K562 (cell line): ENCODE measurements around the gene TREH. TPM values are rescaled to one million over a fixed set of nuclear protein-coding genes. Genes with fewer than 3 reads are reported as not detected.

Experiments used
- BHLHE40 ChIP-seq: IDR thresholded peaks from 2 replicates; pipeline ENCODE4 v1.6.1; 2011; ENCODE audit warnings: low read length, improper control_type of control experiment
- CBFA2T2 ChIP-seq: fragments of 450-650 bp; conservative IDR thresholded peaks from 2 replicates; pipeline ENCODE4 v1.6.1; 2017; ENCODE audit warnings: mild to moderate bottlenecking
- E2F5 ChIP-seq: sonication (generic); formaldehyde crosslinking; IDR thresholded peaks from 2 replicates; pipeline ENCODE4 v1.8.0; 2022; ENCODE audit warnings: mild to moderate bottlenecking, missing genetic modification reagents
- ETS2 ChIP-seq: IDR thresholded peaks from 2 replicates; pipeline ENCODE4 v1.6.1; 2016; ENCODE audit warnings: borderline replicate concordance, missing genetic modification characterization, mild to moderate bottlenecking, moderate library complexity, missing compliant biosample characterization; ENCODE audit not compliant: poor library complexity, severe bottlenecking
- FOXP1 ChIP-seq: sonication (generic); formaldehyde crosslinking; IDR thresholded peaks from 2 replicates; pipeline ENCODE4 v1.8.0; 2022; ENCODE audit warnings: mild to moderate bottlenecking, missing genetic modification reagents
- HEY1 ChIP-seq: fragments of 250-450 bp; sonication (Bioruptor Pico); IDR thresholded peaks from 2 replicates; pipeline ENCODE4 v1.5.0; 2020; ENCODE audit warnings: mild to moderate bottlenecking, moderate library complexity, borderline replicate concordance
- POLR2G ChIP-seq: fragments of 200-400 bp; formaldehyde crosslinking; IDR thresholded peaks from 2 replicates; pipeline ENCODE4 v1.6.1; 2017; ENCODE audit warnings: low read depth, mild to moderate bottlenecking, antibody characterized with exemption, low read length, moderate library complexity
- TEAD4 ChIP-seq, 2 experiments: sonication (generic) in 1 of 2; formaldehyde crosslinking in 1 of 2; IDR thresholded peaks; 2 replicates each; pipeline versions ENCODE4 v1.6.1 to v1.8.0; 2012 to 2022; ENCODE audit warnings: borderline replicate concordance in 1 of 2, inconsistent platforms in 1 of 2, low read length in 1 of 2, mild to moderate bottlenecking in 1 of 2, missing genetic modification reagents in 1 of 2
- TGIF2 ChIP-seq: sonication (generic); formaldehyde crosslinking; IDR thresholded peaks from 2 replicates; pipeline ENCODE4 v1.8.1; 2022; ENCODE audit warnings: mild to moderate bottlenecking, missing genetic modification reagents, moderate library complexity
- USF2 ChIP-seq: sonication (generic); formaldehyde crosslinking; IDR thresholded peaks from 2 replicates; pipeline ENCODE4 v1.5.0; 2020; ENCODE audit warnings: missing genetic modification reagents
- ZBTB8A ChIP-seq: fragments of 450-650 bp; IDR thresholded peaks from 2 replicates; pipeline ENCODE4 v1.6.1; 2018; ENCODE audit warnings: mild to moderate bottlenecking, moderate library complexity; ENCODE audit not compliant: partially characterized antibody
- ZC3H11A ChIP-seq: IDR thresholded peaks from 2 replicates; pipeline ENCODE4 v1.6.1; 2012; ENCODE audit warnings: low read depth, low read length, improper control_type of control experiment
- polyA plus RNA-seq, 8 experiments: library from polyadenylated mRNA; depleted of rRNA in 4 of 8; stranded (reverse) in 5 of 8; unstranded in 3 of 8; fragments of >200 nt; fragmentation: Nextera tagmentation in 2 of 8; fragmentation: Illumina TruSeq in 1 of 8; extraction: Ambion mirVana in 2 of 8; extraction: Trizol in 1 of 8; gene quantifications; 2 replicates each; pipeline versions ENCODE4 v1.2.1 to v1.2.3, GENCODE V29; 2011 to 2014; ENCODE audit warnings: inconsistent platforms in 1 of 8, missing spikeins in 1 of 8
- total RNA-seq, 7 experiments: library from RNA; depleted of rRNA in 6 of 7; stranded (reverse); fragments of >200 nt in 6 of 7; fragmentation: Illumina TruSeq in 2 of 7; extraction: Trizol in 2 of 7; gene quantifications; 2 replicates each; pipeline versions ENCODE4 v1.2.1 to v1.2.3, GENCODE V29; 2011 to 2021; ENCODE audit warnings: low replicate concordance in 1 of 7
- TF ChIP-seq, protein P1 (sequence below), 2 experiments: fragments of 250-450 bp in 1 of 2; fragments of 450-650 bp in 1 of 2; sonication (Bioruptor Pico) in 1 of 2; IDR thresholded peaks; 2 replicates each; pipeline versions ENCODE4 v1.6.1 to v1.8.0; 2016 to 2021; ENCODE audit warnings: mild to moderate bottlenecking in 2 of 2, moderate library complexity in 2 of 2, missing compliant biosample characterization in 1 of 2, missing genetic modification characterization in 1 of 2
- TF ChIP-seq, protein P2 (sequence below): fragments of 250-450 bp; sonication (Bioruptor Pico); IDR thresholded peaks from 2 replicates; pipeline ENCODE4 v1.5.0; 2021
- TF ChIP-seq, protein P3 (sequence below): fragments of 450-650 bp; formaldehyde crosslinking; IDR thresholded peaks from 2 replicates; pipeline ENCODE4 v1.4.0; 2020; ENCODE audit warnings: mild to moderate bottlenecking, moderate library complexity
- TF ChIP-seq, protein P4 (sequence below): fragments of 250-450 bp; sonication (Bioruptor Pico); IDR thresholded peaks from 2 replicates; pipeline ENCODE4 v1.6.1; 2021; ENCODE audit warnings: mild to moderate bottlenecking
- TF ChIP-seq, protein P5 (sequence below): sonication (generic); formaldehyde crosslinking; IDR thresholded peaks from 2 replicates; pipeline ENCODE4 v1.8.1; 2023; ENCODE audit warnings: mild to moderate bottlenecking, missing genetic modification reagents

Gene TREH
- total and polyA plus RNA-seq, 9 of the 15 experiments (the other 6 are each of a cell fraction or from before 2014, with no cell fraction given) = 0.09 to 0.20 (median 0.11) TPM; not detected in 6

- TF ChIP-seq, protein P1, sequence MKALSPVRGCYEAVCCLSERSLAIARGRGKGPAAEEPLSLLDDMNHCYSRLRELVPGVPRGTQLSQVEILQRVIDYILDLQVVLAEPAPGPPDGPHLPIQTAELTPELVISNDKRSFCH (CRISPR knock-in tag; IDR thresholded peaks at IDR 0.05) = no peak
- TF ChIP-seq, protein P1 (tag; IDR thresholded peaks at IDR 0.05) = no peak
- 0 out of 2 replicates have a peak, but pooled peaks have one; percentile 20 for TF ChIP-seq BHLHE40
- no peak for TF ChIP-seq CBFA2T2
- no peak for TF ChIP-seq TEAD4 (IDR thresholded peaks at IDR 0.05; ENCODE audit: low read length)
- no peak for TF ChIP-seq TEAD4 (CRISPR knock-in tag; IDR thresholded peaks at IDR 0.05; ENCODE audit: borderline replicate concordance)
- no peak for TF ChIP-seq E2F5 (CRISPR knock-in tag)
- TF ChIP-seq TGIF2 (CRISPR knock-in tag) = no peak
- TF ChIP-seq, protein P2, sequence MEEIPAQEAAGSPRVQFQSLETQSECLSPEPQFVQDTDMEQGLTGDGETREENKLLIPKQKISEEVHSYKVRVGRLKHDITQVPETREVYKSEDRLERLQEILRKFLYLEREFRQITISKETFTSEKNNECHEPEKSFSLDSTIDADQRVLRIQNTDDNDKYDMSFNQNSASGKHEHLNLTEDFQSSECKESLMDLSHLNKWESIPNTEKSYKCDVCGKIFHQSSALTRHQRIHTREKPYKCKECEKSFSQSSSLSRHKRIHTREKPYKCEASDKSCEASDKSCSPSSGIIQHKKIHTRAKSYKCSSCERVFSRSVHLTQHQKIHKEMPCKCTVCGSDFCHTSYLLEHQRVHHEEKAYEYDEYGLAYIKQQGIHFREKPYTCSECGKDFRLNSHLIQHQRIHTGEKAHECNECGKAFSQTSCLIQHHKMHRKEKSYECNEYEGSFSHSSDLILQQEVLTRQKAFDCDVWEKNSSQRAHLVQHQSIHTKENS (CRISPR knock-in tag) = no peak
- no peak for TF ChIP-seq ETS2 (tag)
- no peak for TF ChIP-seq HEY1 (CRISPR knock-in tag)
- TF ChIP-seq, protein P3, sequence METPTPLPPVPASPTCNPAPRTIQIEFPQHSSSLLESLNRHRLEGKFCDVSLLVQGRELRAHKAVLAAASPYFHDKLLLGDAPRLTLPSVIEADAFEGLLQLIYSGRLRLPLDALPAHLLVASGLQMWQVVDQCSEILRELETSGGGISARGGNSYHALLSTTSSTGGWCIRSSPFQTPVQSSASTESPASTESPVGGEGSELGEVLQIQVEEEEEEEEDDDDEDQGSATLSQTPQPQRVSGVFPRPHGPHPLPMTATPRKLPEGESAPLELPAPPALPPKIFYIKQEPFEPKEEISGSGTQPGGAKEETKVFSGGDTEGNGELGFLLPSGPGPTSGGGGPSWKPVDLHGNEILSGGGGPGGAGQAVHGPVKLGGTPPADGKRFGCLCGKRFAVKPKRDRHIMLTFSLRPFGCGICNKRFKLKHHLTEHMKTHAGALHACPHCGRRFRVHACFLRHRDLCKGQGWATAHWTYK (CRISPR knock-in tag) = no peak
- TF ChIP-seq, protein P4, sequence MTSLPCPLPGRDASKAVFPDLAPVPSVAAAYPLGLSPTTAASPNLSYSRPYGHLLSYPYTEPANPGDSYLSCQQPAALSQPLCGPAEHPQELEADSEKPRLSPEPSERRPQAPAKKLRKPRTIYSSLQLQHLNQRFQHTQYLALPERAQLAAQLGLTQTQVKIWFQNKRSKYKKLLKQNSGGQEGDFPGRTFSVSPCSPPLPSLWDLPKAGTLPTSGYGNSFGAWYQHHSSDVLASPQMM (CRISPR knock-in tag) = no peak
- no peak for TF ChIP-seq ZC3H11A
- no peak for TF ChIP-seq FOXP1 (CRISPR knock-in tag)
- peak; percentile 71 for TF ChIP-seq POLR2G
- no peak for TF ChIP-seq USF2
- no peak for TF ChIP-seq ZBTB8A
- TF ChIP-seq, protein P5, sequence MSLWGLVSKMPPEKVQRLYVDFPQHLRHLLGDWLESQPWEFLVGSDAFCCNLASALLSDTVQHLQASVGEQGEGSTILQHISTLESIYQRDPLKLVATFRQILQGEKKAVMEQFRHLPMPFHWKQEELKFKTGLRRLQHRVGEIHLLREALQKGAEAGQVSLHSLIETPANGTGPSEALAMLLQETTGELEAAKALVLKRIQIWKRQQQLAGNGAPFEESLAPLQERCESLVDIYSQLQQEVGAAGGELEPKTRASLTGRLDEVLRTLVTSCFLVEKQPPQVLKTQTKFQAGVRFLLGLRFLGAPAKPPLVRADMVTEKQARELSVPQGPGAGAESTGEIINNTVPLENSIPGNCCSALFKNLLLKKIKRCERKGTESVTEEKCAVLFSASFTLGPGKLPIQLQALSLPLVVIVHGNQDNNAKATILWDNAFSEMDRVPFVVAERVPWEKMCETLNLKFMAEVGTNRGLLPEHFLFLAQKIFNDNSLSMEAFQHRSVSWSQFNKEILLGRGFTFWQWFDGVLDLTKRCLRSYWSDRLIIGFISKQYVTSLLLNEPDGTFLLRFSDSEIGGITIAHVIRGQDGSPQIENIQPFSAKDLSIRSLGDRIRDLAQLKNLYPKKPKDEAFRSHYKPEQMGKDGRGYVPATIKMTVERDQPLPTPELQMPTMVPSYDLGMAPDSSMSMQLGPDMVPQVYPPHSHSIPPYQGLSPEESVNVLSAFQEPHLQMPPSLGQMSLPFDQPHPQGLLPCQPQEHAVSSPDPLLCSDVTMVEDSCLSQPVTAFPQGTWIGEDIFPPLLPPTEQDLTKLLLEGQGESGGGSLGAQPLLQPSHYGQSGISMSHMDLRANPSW = no peak
Measured at GRCh38 chr11:118634431-118635236, 44.8 kb downstream of the TREH start (continued).
